Aorta (tissue), 5 donors: ENCODE results near the gene YIPF6. TPM values are rescaled to one million over a fixed set of nuclear protein-coding genes. Genes with fewer than 3 reads are reported as not detected.
"Not testable (repeated sequence)": the region's sequence is repeated elsewhere in the genome, so short reads cannot be mapped to it uniquely, and the experiment has no call there.

Experiments used
- ATAC-seq: fragments of 200-7000 bp; cut with Tn5 transposase; one replicate; pipeline ENCODE4 v1.9.1; 2022; ENCODE audit warnings: moderate library complexity; ENCODE audit not compliant: low FRiP score
- DNase-seq, 2 donors: peaks; one replicate each; pipeline ENCODE4 v3.0.0-alpha.2; 2020
- H3K27ac ChIP-seq, 2 donors: one replicate each; pipeline ENCODE4 v1.5.1; 2013; ENCODE audit warnings: low read length in 2 of 2, mild to moderate bottlenecking in 2 of 2, moderate library complexity in 2 of 2, control low read depth in 1 of 2, inconsistent platforms in 1 of 2, low read depth in 1 of 2
- H3K27me3 ChIP-seq, 2 donors: one replicate each; pipeline ENCODE4 v1.6.1; 2013; ENCODE audit warnings: control low read depth in 1 of 2, low read length in 1 of 2, mild to moderate bottlenecking in 1 of 2, moderate library complexity in 1 of 2; ENCODE audit not compliant: insufficient read depth in 2 of 2, control insufficient read depth in 1 of 2
- H3K36me3 ChIP-seq, 2 donors: one replicate each; pipeline ENCODE4 v1.6.1; 2013; ENCODE audit warnings: control low read depth in 1 of 2, low read length in 1 of 2, mild to moderate bottlenecking in 1 of 2; ENCODE audit not compliant: insufficient read depth in 2 of 2, control insufficient read depth in 1 of 2
- H3K4me1 ChIP-seq, 2 donors: one replicate each; pipeline ENCODE4 v1.6.1; 2013; ENCODE audit warnings: low read length in 2 of 2, control low read depth in 1 of 2, mild to moderate bottlenecking in 1 of 2, moderate library complexity in 1 of 2; ENCODE audit not compliant: insufficient read depth in 2 of 2, control insufficient read depth in 1 of 2
- H3K4me3 ChIP-seq, 2 donors: one replicate each; pipeline ENCODE4 v1.5.1; 2013; ENCODE audit warnings: low read length in 2 of 2, control low read depth in 1 of 2, mild to moderate bottlenecking in 1 of 2
- H3K9me3 ChIP-seq: one replicate; pipeline ENCODE4 v1.6.1; 2013; ENCODE audit warnings: mild to moderate bottlenecking, low read length; ENCODE audit not compliant: control insufficient read depth
- WGBS, 2 donors: extraction: QIAGEN DNeasy Blood & Tissue Kit; methylation state at CpG; one replicate each; pipeline ENCODE4 v1.1.7; 2013; 5-methylcytosine and 5-hydroxymethylcytosine counted together
- intact Hi-C, 2 donors: fragments of 100-400 bp; cut with DNase I; formaldehyde crosslinking; loops; one replicate each; pipeline versions ENCODE4 v1.14.2 to v1.15.0; 2022
- polyA plus RNA-seq, 2 donors: library from polyadenylated mRNA; stranded (reverse); fragments of 200-250 nt; gene quantifications; one replicate each; pipeline ENCODE4 v1.2.3, GENCODE V29; 2013
- total RNA-seq, 2 donors: library from RNA; stranded (reverse); fragmentation: NEBNext Ultra II Directional; extraction: Animal tissue kit (Norgen Biotek cat#: 25700); gene quantifications; one replicate each; pipeline ENCODE4 v1.2.1, GENCODE V29; 2021
- donor health status: healthy with polysubstance abuse.
- donor health status: Bipolar disorder and iron deficiency.
- donor health status: DM: no; HTN: no; CAD: no.
- donor health status: DM: no; HTN: no; CAD: no.
- donor health status: DM: yes; HTN: yes; CAD: no.

The YIPF6 gene
- total and polyA plus RNA-seq, 4 donors = 8.3 to 39.9 (median 25.8) TPM

DNA sequence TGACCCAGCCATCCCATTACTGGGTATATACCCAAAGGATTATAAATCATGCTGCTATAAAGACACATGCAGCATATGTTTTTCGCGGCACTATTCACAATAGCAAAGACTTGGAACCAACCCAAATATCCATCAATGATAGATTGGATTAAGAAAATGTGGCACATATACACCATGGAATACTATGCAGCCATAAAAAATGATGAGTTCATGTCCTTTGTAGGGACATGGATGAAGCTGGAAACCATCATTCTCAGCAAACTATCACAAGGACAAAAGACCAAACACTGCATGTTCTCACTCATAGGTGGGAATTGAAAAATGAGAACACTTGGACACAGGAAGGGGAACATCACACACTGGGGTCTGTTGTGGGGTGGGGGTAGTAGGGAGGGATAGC is 5.1 kb upstream of the YIPF6 start:
- 94 to 98% methylated on average over 2 of the region's 2 CpGs for WGBS, 2 donors
- H3K4me1 ChIP-seq, H3K36me3 ChIP-seq, intact Hi-C loops, H3K27me3 ChIP-seq, H3K27ac ChIP-seq, H3K4me3 ChIP-seq, DNase-seq, H3K9me3 ChIP-seq, ATAC-seq: not testable (repeated sequence)

DNA sequence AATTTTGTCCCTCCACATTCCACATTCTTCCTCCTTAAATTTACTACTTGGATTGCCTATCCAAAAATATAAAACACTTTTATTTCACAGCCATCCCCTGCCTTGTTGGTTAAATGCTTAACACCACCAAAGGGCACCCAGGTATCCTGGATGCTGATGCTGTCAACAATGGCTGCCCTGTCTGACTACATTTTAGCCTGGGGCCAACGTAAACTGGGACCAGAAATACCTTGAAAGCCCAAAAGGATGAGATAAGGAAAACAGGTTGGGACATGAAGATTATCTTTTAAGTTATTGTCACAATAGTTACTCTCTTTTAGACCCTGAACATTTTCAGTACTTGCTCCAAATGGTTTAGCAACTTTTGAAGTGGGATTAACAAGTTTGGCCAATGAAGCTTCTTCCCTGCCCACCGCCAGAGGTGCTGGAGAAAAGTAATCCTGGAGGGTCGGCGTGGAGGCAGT is 775 bp upstream of the YIPF6 start:
- Histone ChIP-seq H3K27ac (peak overlapping the region in 1 of 2 donors; percentile 92), H3K4me1 (no peaks in the 10 kb centered on the region), H3K9me3 (no peaks in the 10 kb centered on the region), H3K36me3 (no peaks in the 10 kb centered on the region), H3K4me3 (peak overlapping the region; percentile 5 to 45), H3K27me3 (no peaks in the 10 kb centered on the region)
- DNase-seq (no peak), ATAC-seq (no peak)
- WGBS, 2 donors = 1 to 12% methylated on average over 4 of the region's 4 CpGs
- intact Hi-C loops = no loop called here

GRCh38 chrX:68499543-68500504 is 973 bp downstream of the YIPF6 start:
- no peak overlapping the region for H3K27ac ChIP-seq

DNA sequence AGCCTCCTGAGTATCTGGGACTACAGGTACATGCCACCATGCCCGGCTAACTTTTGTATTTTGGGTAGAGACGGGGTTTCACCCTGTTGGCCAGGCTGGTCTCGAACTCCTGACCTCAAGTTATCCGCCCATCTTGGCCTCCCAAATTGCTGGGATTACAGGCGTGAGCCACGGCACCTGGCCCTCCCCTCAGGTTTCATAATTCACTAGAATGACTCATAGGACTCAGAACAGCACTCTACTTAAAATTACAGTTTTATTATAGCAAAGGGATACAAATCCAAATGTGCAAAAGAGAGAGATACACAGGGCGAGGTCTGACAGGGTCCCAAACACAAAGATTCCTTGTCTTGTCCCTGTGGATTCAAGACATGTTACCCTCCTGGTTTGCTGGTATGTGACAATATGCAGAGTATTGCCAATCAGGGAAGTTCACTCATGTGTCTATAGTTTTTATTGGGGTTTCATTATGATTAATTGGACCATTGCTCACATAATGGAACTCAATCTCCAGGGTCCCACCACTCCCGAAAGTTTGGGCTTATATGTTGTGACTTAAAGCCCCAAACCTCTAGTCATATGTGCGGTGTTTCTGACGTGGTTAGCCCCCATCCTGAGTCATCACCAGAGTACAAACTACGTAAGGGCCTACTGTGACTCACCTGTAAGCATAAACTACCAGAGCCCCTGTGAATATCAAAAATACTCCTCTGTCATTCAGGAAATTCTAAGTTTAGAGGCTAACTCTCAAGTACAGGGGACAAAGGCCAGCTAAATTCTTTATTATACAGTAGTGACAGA is 5.2 kb downstream of the YIPF6 start:
- no peaks in the 10 kb centered on the region for H3K36me3 ChIP-seq
- ATAC-seq (no peak), DNase-seq (no peak)
- no peaks in the 10 kb centered on the region for H3K9me3 ChIP-seq
- 69 to 85% methylated on average over 11 of the region's 11 CpGs for WGBS, 2 donors
- no peaks in the 10 kb centered on the region for H3K27me3 ChIP-seq
- no peak overlapping the region for H3K4me3 ChIP-seq
- intact Hi-C loops = no loop called here
- no peak overlapping the region for H3K27ac ChIP-seq
- no peaks in the 10 kb centered on the region for H3K4me1 ChIP-seq

More at GRCh38 chrX:68499543-68500504, 973 bp downstream of the YIPF6 start:
- Histone ChIP-seq H3K9me3 (no peaks in the 10 kb centered on the region), H3K4me3 (peak overlapping the region; percentile 45 to 89), H3K4me1 (no peaks in the 10 kb centered on the region), H3K27me3 (no peaks in the 10 kb centered on the region), H3K36me3 (no peaks in the 10 kb centered on the region)
- intact Hi-C loops = no loop called here
- DNase-seq = no peak
- ATAC-seq = no peak
- 76 to 77% methylated on average over 17 of the region's 17 CpGs for WGBS, 2 donors

DNA sequence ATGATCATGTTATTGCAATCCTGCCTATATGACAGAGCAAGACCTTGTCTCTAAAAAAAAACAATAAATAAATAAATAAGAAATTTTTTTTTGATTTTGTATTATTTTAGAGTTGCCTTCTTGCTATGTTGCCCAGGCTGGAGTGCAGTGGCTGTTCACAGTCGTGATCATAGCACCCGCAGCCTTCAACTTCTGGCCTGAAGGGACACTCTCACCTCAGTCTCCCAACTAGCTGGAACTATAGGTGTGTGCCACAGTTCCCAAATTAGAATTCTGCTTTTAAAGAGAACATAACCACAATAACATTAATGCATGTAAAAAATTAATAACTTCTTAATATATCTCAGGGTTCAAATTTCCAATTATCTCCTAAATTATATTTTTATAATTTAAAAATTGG is 7.8 kb downstream of the YIPF6 start:
- H3K4me3 ChIP-seq = no peak overlapping the region
- no peaks in the 10 kb centered on the region for H3K4me1 ChIP-seq
- H3K27ac ChIP-seq = no peak overlapping the region
- H3K9me3 ChIP-seq = no peaks in the 10 kb centered on the region
- ATAC-seq (no peak), DNase-seq (no peak)
- no peaks in the 10 kb centered on the region for H3K36me3 ChIP-seq
- WGBS, 2 donors = 49 to 60% methylated on average over 2 of the region's 2 CpGs
- H3K27me3 ChIP-seq = no peaks in the 10 kb centered on the region
- intact Hi-C loops = loop anchor here in 1 of 2 donors (5.0 kb wide), 1 partner anchor 206 kb away; no protein-coding TSS in a partner anchor

DNA sequence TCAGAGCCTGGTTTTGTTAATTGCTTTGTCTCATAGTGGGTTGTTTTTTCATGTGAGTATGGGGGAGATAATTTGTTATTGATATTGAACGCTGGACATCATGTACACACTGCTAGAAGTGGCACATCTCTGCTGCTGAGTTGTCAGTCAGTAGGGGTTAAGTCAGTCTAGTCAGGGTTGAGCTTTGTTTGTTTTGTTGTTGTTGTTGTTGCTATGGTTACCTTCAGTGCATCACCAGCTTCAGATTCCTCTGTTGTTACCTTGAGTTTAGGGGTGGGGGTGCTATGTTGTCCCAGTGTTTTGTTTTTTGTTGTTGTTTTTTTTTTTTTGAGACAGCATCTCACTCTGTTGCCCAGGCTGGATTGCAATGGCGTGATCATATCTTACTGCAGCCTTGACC is 9.9 kb downstream of the YIPF6 start:
- ATAC-seq = no peak

DNA sequence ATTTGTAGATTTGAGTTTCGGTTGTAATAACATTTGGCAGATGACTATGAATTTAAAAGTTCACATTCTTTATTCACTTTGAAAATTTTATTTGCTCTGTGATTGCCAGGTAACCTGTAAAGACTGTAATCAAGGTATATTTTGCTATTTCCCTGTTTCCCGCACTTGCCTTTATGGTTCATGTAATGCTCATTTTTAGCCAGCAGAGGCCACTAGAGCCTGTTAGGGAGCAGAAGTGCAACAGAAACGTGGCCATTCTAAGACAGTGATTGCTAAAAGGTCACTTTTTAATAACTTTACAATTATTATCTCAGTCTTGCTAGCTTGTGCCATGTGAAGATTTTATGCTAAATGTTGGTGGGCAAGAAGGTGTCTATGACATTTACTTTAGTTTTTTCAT is 12.4 kb downstream of the YIPF6 start:
- Histone ChIP-seq H3K9me3 (no peaks in the 10 kb centered on the region), H3K4me1 (no peaks in the 10 kb centered on the region), H3K27me3 (no peaks in the 10 kb centered on the region), H3K4me3 (no peak overlapping the region), H3K27ac (no peak overlapping the region), H3K36me3 (no peaks in the 10 kb centered on the region)
- intact Hi-C loops = loop anchor here (5.0 to 10.0 kb wide), 2 partner anchors 294 to 776 kb away; no protein-coding TSS in a partner anchor
- ATAC-seq = no peak
- no peak for DNase-seq
- 15 to 22% methylated on average over 3 of the region's 3 CpGs for WGBS, 2 donors

More for the DNA sequence above, 9.9 kb downstream of the YIPF6 start:
- intact Hi-C loops = loop anchor here in 1 of 2 donors (5.0 kb wide), 1 partner anchor 204 kb away; no protein-coding TSS in a partner anchor
- WGBS, 2 donors = 73 to 87% methylated on average over 2 of the region's 2 CpGs
- H3K9me3 ChIP-seq = no peaks in the 10 kb centered on the region
- H3K4me3 ChIP-seq = no peak overlapping the region
- no peak overlapping the region for H3K27ac ChIP-seq
- no peaks in the 10 kb centered on the region for H3K4me1 ChIP-seq
- H3K36me3 ChIP-seq = no peaks in the 10 kb centered on the region
- no peak for DNase-seq
- H3K27me3 ChIP-seq = no peaks in the 10 kb centered on the region

GRCh38 chrX:68524680-68525079 is 25.8 kb downstream of the YIPF6 start:
- DNase-seq, H3K27ac ChIP-seq, ATAC-seq, H3K4me1 ChIP-seq, H3K36me3 ChIP-seq, H3K4me3 ChIP-seq, H3K9me3 ChIP-seq, intact Hi-C loops, H3K27me3 ChIP-seq: not testable (repeated sequence)
- WGBS, 2 donors = 69 to 94% methylated on average over 2 of the region's 2 CpGs
